ENCODE results near the gene DAW1.
"Not testable (repeated sequence)": the region's sequence is repeated elsewhere in the genome, so short reads cannot be mapped to it uniquely, and the experiment has no call there.

Gene DAW1

DNA sequence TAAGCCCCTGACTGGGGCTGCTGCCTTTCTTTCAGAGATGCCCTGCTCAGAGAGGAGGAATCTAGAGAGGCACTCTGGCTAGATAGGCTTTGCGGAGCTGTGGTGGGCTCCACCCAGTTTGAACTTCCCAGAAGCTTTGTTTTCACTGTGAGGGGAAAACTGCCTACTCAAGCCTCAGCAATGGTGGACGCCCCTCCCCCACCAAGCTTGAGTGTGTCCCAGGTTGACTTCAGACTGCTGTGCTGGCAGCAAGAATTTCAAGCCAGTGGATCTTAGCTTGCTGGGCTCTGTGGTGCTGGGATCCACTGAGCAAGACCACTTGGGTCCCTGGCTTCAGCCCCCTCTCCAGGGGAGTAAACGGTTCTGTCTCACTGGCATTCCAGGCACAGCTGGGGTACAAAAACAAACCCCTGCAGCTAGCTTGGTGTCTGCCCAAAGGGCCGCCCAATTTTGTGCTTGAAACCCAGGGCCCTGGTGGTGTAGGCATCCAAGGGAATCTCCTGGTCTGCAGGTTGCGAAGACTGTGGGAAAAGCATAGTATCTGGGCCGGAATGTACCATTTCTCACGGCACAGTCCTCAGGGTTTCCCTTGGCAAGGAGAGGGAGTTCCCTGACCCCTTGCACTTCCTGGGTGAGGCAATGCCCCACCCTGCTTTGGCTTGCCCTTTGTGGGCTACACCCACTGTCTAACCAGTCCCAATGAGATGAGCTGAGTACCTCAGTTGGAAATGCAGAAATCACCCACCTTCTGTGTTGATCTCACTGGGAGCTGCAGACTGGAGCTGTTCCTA is 31.9 kb upstream of the DAW1 start:
- not testable (repeated sequence) for H3K4me1 ChIP-seq (ENCODE audit: control insufficient read depth in 1 of 2, insufficient read depth in 2 of 2, low read length in 2 of 2); H3K9me3 ChIP-seq (ENCODE audit: control insufficient read depth in 1 of 2, low read length in 2 of 2); H3K4me3 ChIP-seq (ENCODE audit: low read depth in 1 of 2, low read length in 2 of 2); H3K36me3 ChIP-seq (ENCODE audit: control insufficient read depth in 1 of 2, insufficient read depth in 2 of 2, low read length in 2 of 2); H3K27ac ChIP-seq (ENCODE audit: low read length); H3K27me3 ChIP-seq (ENCODE audit: low read depth, low read length)

DNA sequence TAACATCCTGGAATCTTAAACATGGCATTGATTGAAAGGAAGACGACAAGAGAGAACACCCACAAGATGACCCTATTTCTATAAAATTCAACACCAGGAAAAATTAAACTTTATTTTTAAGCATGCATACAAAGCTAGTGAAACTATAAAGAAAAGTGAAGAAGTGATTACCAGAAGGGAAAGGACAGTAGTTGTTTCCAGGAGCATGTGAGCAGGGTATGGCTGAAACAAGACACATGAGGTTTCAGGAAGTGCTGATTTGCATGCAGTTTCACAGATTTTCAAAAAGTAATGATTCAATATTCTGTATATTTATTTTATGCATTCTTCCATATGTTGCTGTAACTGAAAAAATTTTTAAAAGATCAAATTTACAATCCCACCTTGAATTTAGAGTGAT is 24.6 kb upstream of the DAW1 start:
- H3K9me3 ChIP-seq (ENCODE audit: control insufficient read depth in 1 of 2, low read length in 2 of 2), result no peaks in the 10 kb centered on the region
- no peak overlapping the region for H3K27ac ChIP-seq (ENCODE audit: low read length)
- H3K27me3 ChIP-seq (ENCODE audit: low read depth, low read length), result no peaks in the 10 kb centered on the region
- H3K4me1 ChIP-seq (ENCODE audit: control insufficient read depth in 1 of 2, insufficient read depth in 2 of 2, low read length in 2 of 2), result no peaks in the 10 kb centered on the region
- no peaks in the 10 kb centered on the region for H3K36me3 ChIP-seq (ENCODE audit: control insufficient read depth in 1 of 2, insufficient read depth in 2 of 2, low read length in 2 of 2)
- H3K4me3 ChIP-seq (ENCODE audit: low read depth in 1 of 2, low read length in 2 of 2), result no peak overlapping the region

DNA sequence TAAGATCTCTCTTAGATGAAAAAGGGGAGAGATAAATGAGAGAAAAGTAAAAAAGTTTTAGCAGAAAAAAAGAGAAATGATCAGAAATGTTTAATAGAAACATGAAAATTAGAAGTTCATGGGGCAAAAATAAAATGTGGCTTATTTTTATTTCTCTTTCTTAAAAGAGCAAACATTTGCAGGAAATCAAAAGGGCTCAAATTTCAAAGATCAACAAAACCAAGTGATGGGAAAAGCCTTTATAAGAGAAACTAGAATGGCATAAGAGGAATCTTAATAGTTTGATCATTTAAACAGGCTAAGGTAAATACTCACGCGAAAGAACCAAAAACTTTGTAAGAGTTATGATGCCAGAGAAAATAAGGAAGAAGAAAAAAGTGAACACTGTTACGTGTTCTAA is 23.3 kb upstream of the DAW1 start:
- Histone ChIP-seq H3K9me3 (ENCODE audit: control insufficient read depth in 1 of 2, low read length in 2 of 2) (no peaks in the 10 kb centered on the region), H3K4me1 (ENCODE audit: control insufficient read depth in 1 of 2, insufficient read depth in 2 of 2, low read length in 2 of 2) (no peaks in the 10 kb centered on the region), H3K4me3 (ENCODE audit: low read depth in 1 of 2, low read length in 2 of 2) (no peak overlapping the region), H3K27ac (ENCODE audit: low read length) (no peak overlapping the region), H3K27me3 (ENCODE audit: low read depth, low read length) (no peaks in the 10 kb centered on the region), H3K36me3 (ENCODE audit: control insufficient read depth in 1 of 2, insufficient read depth in 2 of 2, low read length in 2 of 2) (no peaks in the 10 kb centered on the region)

DNA sequence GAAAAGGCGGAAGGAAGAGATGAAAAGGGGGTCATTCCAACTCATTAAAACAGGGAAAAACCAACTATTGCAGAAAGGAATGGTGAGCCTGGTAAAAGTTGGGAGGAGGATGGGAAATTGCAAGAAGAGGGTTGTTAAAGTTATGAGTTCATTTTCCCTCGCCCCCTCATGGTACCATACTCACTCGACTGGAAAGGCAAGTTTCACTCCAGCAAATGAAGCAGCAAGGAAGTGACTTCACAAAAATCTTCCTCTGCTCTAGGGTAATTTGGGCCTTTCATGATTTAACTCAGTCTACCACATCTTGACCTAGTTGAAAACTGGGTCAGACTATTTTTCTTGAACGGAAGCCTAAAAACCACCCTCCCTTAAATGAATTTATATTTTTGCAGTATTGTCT is 22.8 kb upstream of the DAW1 start:
- Histone ChIP-seq H3K27me3 (ENCODE audit: low read depth, low read length) (no peaks in the 10 kb centered on the region), H3K4me3 (ENCODE audit: low read depth in 1 of 2, low read length in 2 of 2) (no peak overlapping the region), H3K9me3 (ENCODE audit: control insufficient read depth in 1 of 2, low read length in 2 of 2) (no peaks in the 10 kb centered on the region), H3K27ac (ENCODE audit: low read length) (no peak overlapping the region), H3K36me3 (ENCODE audit: control insufficient read depth in 1 of 2, insufficient read depth in 2 of 2, low read length in 2 of 2) (no peaks in the 10 kb centered on the region), H3K4me1 (ENCODE audit: control insufficient read depth in 1 of 2, insufficient read depth in 2 of 2, low read length in 2 of 2) (no peaks in the 10 kb centered on the region)

DNA sequence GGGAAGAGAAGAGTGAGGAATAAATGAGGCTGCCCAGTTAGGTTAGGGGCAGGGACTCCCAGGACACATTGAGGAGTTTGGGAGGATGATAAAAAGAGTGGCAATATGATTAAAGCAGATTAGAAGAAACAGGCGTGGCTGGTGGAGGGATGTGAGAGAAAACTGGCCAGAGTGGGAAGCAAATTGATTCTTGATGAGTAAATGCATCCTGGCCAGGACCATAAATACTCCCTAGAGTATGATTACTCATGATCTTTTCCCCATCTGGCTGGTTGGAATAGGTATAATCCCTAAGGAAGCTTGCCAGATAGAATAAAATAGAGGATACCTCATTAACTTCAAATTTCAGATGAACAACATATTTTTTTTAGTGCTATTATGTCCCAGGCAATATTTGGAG is 21.5 kb upstream of the DAW1 start:
- H3K4me1 ChIP-seq (ENCODE audit: control insufficient read depth in 1 of 2, insufficient read depth in 2 of 2, low read length in 2 of 2), result no peaks in the 10 kb centered on the region
- H3K27me3 ChIP-seq (ENCODE audit: low read depth, low read length), result no peaks in the 10 kb centered on the region
- no peak overlapping the region for H3K27ac ChIP-seq (ENCODE audit: low read length)
- no peaks in the 10 kb centered on the region for H3K9me3 ChIP-seq (ENCODE audit: control insufficient read depth in 1 of 2, low read length in 2 of 2)
- H3K4me3 ChIP-seq (ENCODE audit: low read depth in 1 of 2, low read length in 2 of 2), result no peak overlapping the region
- H3K36me3 ChIP-seq (ENCODE audit: control insufficient read depth in 1 of 2, insufficient read depth in 2 of 2, low read length in 2 of 2), result no peaks in the 10 kb centered on the region

DNA sequence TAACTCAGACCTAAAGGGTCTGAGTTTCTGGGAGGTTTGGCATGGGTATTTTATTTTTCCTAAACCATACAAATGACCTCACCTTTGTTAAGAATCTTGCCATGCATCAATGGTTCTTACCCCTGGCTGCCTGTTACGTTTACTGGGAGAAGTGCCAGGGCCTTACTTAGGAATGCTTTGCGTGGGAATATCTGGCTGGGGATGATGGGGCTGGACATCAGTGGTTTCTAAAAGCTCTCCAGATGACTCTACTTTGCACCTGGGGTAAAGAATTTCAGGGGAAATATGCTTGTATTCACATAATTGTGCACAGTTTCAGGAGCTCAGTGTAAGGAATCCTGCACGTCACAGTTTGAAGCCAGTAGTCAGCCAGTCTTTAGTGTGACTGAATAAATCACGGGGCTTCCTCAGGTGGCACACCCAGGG is 18.2 kb upstream of the DAW1 start:
- no peaks in the 10 kb centered on the region for H3K4me1 ChIP-seq (ENCODE audit: control insufficient read depth in 1 of 2, insufficient read depth in 2 of 2, low read length in 2 of 2)
- no peak overlapping the region for H3K27ac ChIP-seq (ENCODE audit: low read length)
- no peaks in the 10 kb centered on the region for H3K27me3 ChIP-seq (ENCODE audit: low read depth, low read length)
- no peak overlapping the region for H3K4me3 ChIP-seq (ENCODE audit: low read depth in 1 of 2, low read length in 2 of 2)
- H3K36me3 ChIP-seq (ENCODE audit: control insufficient read depth in 1 of 2, insufficient read depth in 2 of 2, low read length in 2 of 2), result no peaks in the 10 kb centered on the region
- no peaks in the 10 kb centered on the region for H3K9me3 ChIP-seq (ENCODE audit: control insufficient read depth in 1 of 2, low read length in 2 of 2)

DNA sequence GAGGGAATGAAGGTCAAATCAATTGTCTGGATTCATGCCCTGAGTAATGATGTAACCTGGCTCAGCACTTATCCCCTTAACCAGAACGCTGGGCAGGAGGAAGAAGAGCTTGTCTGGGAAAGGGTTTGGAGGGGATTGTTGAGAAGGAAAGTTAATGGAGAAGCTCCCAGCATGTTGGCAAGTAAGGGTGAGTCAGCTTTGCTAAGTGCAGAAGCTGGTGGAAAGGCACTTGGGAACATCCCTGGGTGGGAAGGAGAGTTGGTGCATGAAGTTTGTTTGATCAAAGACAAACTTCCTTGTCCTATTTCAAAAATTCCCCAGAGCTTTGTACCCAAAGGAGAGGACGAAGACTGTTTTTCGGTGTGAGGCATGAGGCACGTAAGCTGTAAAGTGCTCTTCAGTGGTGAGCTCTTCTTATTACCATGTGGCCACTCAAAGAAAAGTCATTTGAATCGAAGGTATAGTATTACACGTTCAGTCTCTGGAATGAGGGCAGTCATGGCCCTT is 17.6 kb upstream of the DAW1 start:
- H3K27me3 ChIP-seq (ENCODE audit: low read depth, low read length), result no peaks in the 10 kb centered on the region
- H3K4me1 ChIP-seq (ENCODE audit: control insufficient read depth in 1 of 2, insufficient read depth in 2 of 2, low read length in 2 of 2), result no peaks in the 10 kb centered on the region
- no peaks in the 10 kb centered on the region for H3K36me3 ChIP-seq (ENCODE audit: control insufficient read depth in 1 of 2, insufficient read depth in 2 of 2, low read length in 2 of 2)
- no peaks in the 10 kb centered on the region for H3K9me3 ChIP-seq (ENCODE audit: control insufficient read depth in 1 of 2, low read length in 2 of 2)
- no peak overlapping the region for H3K27ac ChIP-seq (ENCODE audit: low read length)
- H3K4me3 ChIP-seq (ENCODE audit: low read depth in 1 of 2, low read length in 2 of 2), result no peak overlapping the region

DNA sequence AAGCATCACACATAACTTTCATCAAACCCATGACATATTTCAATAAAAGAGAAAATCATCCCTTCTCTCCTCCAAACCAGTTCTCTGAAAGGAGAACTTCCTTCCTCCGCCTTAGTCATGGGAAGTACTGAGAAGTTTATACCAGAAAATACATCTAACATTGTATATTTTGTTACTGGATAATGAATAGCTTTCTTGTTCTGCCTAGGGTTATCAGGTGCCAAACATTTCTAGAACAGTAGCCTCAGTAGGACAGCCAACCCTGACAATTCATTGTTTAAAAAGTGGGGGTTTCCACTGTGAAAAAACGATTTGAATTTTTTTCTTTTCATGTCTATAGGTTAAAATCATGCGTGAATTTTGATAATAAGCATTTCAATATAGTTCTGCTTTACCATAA is 16.0 kb upstream of the DAW1 start:
- Histone ChIP-seq H3K4me3 (ENCODE audit: low read depth in 1 of 2, low read length in 2 of 2) (no peak overlapping the region), H3K4me1 (ENCODE audit: control insufficient read depth in 1 of 2, insufficient read depth in 2 of 2, low read length in 2 of 2) (no peaks in the 10 kb centered on the region), H3K27me3 (ENCODE audit: low read depth, low read length) (no peaks in the 10 kb centered on the region)

DNA sequence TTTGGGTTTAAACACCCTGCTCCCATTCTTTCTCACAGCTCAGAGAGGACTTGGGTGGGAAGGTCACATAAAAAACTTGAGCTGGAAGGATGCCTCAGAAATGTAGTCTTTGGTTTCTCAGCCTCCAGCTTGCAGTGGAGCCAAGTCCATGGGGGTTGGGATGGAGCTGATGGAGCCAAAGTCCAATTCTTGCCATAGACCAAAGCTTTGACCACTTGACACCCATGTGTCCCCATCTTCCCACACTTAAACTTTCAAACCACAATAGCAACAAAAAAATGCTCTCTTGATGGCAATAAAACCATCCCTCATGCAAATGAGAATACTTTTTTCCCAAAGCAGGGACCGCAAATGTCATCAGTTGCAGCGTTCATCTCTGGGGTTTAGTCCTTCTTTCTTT is 14.7 kb upstream of the DAW1 start:
- Histone ChIP-seq H3K27me3 (ENCODE audit: low read depth, low read length) (no peaks in the 10 kb centered on the region), H3K4me1 (ENCODE audit: control insufficient read depth in 1 of 2, insufficient read depth in 2 of 2, low read length in 2 of 2) (no peaks in the 10 kb centered on the region), H3K9me3 (ENCODE audit: control insufficient read depth in 1 of 2, low read length in 2 of 2) (no peaks in the 10 kb centered on the region), H3K4me3 (ENCODE audit: low read depth in 1 of 2, low read length in 2 of 2) (no peak overlapping the region), H3K36me3 (ENCODE audit: control insufficient read depth in 1 of 2, insufficient read depth in 2 of 2, low read length in 2 of 2) (no peaks in the 10 kb centered on the region), H3K27ac (ENCODE audit: low read length) (no peak overlapping the region)

More for the DNA sequence above, 16.0 kb upstream of the DAW1 start:
- no peaks in the 10 kb centered on the region for H3K9me3 ChIP-seq (ENCODE audit: control insufficient read depth in 1 of 2, low read length in 2 of 2)
- no peaks in the 10 kb centered on the region for H3K36me3 ChIP-seq (ENCODE audit: control insufficient read depth in 1 of 2, insufficient read depth in 2 of 2, low read length in 2 of 2)
- H3K27ac ChIP-seq (ENCODE audit: low read length), result no peak overlapping the region

DNA sequence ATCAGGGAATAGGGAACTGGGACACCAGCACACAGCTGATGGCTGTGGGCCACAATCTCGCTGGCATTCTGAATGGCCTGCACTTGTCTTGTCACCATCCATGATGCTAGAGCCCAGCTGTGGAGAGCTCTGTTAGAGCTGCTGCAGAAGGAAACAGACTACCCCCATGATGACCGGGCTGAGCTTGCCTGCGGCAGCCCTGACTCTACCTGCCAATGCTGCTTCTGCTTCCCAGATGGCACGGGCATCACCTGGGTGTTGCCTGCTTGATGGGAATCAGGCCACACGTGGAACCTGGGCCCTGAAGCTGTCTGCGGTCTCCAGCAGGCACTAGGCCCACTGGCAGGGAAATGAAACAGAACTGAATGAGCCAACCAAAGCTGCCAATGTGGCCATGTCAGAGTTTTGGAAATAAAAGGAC is 11.2 kb upstream of the DAW1 start:
- H3K36me3 ChIP-seq (ENCODE audit: control insufficient read depth in 1 of 2, insufficient read depth in 2 of 2, low read length in 2 of 2), result no peaks in the 10 kb centered on the region
- no peaks in the 10 kb centered on the region for H3K4me1 ChIP-seq (ENCODE audit: control insufficient read depth in 1 of 2, insufficient read depth in 2 of 2, low read length in 2 of 2)
- no peaks in the 10 kb centered on the region for H3K9me3 ChIP-seq (ENCODE audit: control insufficient read depth in 1 of 2, low read length in 2 of 2)
- no peak overlapping the region for H3K27ac ChIP-seq (ENCODE audit: low read length)
- H3K4me3 ChIP-seq (ENCODE audit: low read depth in 1 of 2, low read length in 2 of 2), result no peak overlapping the region
- H3K27me3 ChIP-seq (ENCODE audit: low read depth, low read length), result no peaks in the 10 kb centered on the region

DNA sequence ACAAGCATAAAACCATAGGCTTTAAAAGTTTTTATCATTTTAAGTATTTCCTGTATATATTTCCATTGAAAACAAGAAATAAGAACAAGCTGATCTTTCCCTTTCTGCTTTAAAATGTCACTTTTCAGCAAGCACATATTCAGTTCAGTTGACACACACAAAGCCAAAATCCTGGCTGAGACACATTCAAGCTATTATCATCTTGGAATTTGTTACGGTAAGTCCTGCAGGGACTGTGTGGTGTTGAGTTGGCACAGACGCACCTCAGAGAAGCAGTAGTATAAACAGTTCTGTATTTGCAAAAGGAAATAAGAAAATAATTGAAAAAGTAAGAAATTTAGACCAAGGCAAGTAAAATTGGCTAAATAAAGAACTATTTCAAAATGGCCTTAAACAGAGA is 10.4 kb upstream of the DAW1 start:
- H3K4me3 ChIP-seq (ENCODE audit: low read depth in 1 of 2, low read length in 2 of 2), result no peak overlapping the region
- no peaks in the 10 kb centered on the region for H3K36me3 ChIP-seq (ENCODE audit: control insufficient read depth in 1 of 2, insufficient read depth in 2 of 2, low read length in 2 of 2)
- no peak overlapping the region for H3K27ac ChIP-seq (ENCODE audit: low read length)
- H3K9me3 ChIP-seq (ENCODE audit: control insufficient read depth in 1 of 2, low read length in 2 of 2), result no peaks in the 10 kb centered on the region
- H3K4me1 ChIP-seq (ENCODE audit: control insufficient read depth in 1 of 2, insufficient read depth in 2 of 2, low read length in 2 of 2), result no peaks in the 10 kb centered on the region
- no peaks in the 10 kb centered on the region for H3K27me3 ChIP-seq (ENCODE audit: low read depth, low read length)

DNA sequence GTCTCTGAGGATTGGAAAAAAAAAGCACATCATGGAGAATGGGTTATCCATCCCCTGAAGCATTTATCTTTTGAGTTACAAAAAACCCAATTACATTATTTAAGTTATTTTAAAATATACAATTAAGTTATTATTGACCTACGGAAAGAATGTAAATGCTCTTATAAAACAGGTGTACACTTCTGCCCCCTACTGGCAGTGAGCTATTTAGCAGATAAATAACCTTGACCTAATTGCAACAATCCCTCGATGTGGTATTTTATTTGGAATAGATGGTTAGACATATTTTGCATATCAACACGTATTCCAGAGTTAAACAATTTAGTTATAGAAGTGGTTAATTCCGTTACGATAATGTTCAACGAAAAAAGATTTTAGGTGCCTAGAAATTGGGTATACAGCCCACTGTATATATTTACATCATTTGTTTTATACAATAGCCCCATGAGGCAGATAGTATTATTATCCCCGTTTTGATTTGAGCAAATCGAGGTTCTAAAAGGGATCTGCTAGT is 9.1 kb upstream of the DAW1 start:
- Histone ChIP-seq H3K27ac (ENCODE audit: low read length) (no peak overlapping the region), H3K36me3 (ENCODE audit: control insufficient read depth in 1 of 2, insufficient read depth in 2 of 2, low read length in 2 of 2) (no peaks in the 10 kb centered on the region), H3K27me3 (ENCODE audit: low read depth, low read length) (no peaks in the 10 kb centered on the region), H3K9me3 (ENCODE audit: control insufficient read depth in 1 of 2, low read length in 2 of 2) (no peaks in the 10 kb centered on the region), H3K4me1 (ENCODE audit: control insufficient read depth in 1 of 2, insufficient read depth in 2 of 2, low read length in 2 of 2) (no peaks in the 10 kb centered on the region), H3K4me3 (ENCODE audit: low read depth in 1 of 2, low read length in 2 of 2) (no peak overlapping the region)

Data from muscle layer of duodenum (tissue), 2 donors.